Measurements from ENCODE around the gene MYO7B. TPM values are rescaled to one million over a fixed set of nuclear protein-coding genes. Genes with fewer than 3 reads are reported as not detected.

Gene MYO7B
- total RNA-seq, 1 donor from 2014 or later, result 0.04 TPM

- ATAC-seq, result no peak
These were observed 103.6 kb downstream of the MYO7B start for GRCh38 chr2:127639111-127639474.

DNA sequence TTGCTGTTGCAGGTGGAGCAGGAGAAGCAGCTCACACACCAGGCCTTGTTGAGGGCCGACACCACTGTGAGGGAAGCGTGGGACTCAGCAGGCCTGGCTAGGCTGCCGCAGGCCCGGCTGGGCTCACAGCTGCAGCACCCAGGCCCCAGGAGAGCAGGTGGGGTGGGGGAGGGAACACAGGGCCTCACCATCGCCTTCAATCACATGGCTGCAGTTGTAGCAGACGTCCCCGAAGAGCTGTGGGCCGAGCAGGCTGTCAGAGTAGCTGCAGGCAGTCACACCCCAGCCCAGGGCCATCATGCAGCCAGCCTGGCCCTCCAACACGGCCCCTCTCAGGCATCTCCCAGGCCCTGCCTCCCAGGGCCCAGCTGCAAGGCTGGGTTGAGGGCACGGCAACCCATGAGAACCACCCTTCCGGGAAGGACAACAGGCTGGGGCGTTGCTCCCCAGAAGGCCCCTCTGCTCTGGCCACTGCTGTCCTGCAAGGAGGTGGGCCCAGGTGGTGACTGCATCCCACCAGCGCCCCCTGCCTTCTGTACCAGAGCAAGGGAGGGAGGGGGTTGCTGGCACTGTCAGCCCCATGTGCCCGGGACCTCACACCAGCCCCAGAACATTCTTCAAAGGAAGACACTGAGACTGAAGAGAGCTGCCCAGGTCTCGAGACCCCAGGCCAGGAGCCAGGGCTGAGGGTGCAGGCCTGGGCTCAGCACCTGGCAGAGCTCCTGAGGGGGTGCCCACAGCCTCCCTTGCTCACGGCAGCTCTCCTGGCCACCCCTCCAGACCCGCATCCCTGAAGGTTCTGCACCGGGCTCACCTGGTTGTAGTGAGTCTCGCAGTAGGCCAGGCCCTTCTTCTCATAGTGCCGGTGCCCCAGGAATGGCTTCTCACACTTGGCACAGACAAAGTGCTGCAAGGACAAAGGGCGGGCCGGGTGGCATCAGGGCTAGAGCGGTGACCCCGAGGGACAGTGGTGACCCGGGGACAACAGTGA, 104.9 kb downstream of the MYO7B start:
- ATAC-seq, result peak; percentile 16

- ATAC-seq, result no peak
These were observed 105.7 kb downstream of the MYO7B start for GRCh38 chr2:127641133-127641532.

- no peak for ATAC-seq
These were observed 106.5 kb downstream of the MYO7B start for GRCh38 chr2:127641846-127642507.

DNA sequence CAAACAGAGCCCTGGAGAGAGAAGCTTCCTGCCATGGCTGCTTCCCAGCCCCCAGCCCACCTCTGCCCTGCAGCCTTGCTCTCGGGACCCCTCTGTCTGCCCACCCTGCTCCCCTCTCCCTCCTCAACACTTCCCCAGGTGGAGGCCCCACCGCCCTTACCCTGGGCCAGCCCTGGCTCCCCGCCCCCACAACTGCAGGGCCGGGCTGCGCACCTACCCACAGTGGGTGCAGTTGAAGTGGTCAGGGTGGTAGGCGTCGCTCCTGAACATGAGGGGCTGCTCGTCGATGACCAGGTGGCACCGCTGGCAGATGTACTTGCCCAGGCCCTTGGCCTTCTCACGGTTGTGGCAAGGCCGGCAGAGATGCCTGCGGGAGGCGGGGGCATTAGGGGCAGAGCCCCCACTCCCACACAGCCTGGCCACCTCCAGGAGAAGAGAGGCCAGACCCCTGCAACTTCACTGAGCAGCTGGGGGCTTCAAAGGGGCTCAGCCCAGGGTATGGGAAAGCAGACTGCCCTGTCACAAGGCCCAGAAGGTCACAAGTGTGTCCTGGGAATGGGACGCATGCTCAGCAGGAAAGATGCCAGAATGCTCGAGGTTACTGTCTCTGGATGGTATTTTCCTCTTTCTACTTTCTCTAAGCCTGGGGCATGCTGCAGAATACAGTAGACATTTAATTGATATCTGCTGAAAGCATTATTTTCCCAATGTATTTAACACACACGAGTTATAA, 107.4 kb downstream of the MYO7B start:
- no peak for ATAC-seq

DNA sequence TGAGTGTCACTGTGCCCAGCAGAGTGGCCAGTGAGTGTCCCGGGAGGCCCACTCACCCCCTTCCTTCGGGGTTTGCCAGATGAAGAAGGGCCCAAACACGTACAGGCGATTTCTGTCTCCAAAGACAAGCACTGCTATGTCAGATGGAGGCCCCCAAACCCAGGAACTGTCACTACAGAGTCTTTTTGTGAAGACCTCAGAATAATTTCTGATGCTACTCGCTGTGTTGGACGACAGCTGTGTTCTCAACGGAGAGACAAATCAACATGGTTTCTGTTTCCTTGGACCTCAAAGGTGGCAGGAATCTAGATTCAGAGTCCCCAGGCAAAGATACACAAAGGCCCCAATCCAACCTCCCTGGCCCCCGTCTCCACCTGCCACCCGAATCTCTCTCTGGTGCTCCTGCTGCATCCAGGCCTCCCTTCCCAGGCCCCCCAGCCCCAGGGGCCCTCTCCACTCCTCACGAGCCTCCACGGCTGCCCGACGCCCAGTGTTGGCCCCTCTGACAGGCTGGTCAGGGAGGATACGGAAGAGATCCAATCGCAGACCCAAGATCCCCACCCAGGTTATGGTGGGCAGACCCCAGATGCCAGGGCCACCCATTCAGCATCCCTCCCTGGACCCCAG, 108.1 kb downstream of the MYO7B start:
- no peak for ATAC-seq

- no peak for ATAC-seq
These were observed 108.9 kb downstream of the MYO7B start for GRCh38 chr2:127644066-127645025.

GRCh38 chr2:127645026-127645394, 109.5 kb downstream of the MYO7B start:
- ATAC-seq, result no peak

DNA sequence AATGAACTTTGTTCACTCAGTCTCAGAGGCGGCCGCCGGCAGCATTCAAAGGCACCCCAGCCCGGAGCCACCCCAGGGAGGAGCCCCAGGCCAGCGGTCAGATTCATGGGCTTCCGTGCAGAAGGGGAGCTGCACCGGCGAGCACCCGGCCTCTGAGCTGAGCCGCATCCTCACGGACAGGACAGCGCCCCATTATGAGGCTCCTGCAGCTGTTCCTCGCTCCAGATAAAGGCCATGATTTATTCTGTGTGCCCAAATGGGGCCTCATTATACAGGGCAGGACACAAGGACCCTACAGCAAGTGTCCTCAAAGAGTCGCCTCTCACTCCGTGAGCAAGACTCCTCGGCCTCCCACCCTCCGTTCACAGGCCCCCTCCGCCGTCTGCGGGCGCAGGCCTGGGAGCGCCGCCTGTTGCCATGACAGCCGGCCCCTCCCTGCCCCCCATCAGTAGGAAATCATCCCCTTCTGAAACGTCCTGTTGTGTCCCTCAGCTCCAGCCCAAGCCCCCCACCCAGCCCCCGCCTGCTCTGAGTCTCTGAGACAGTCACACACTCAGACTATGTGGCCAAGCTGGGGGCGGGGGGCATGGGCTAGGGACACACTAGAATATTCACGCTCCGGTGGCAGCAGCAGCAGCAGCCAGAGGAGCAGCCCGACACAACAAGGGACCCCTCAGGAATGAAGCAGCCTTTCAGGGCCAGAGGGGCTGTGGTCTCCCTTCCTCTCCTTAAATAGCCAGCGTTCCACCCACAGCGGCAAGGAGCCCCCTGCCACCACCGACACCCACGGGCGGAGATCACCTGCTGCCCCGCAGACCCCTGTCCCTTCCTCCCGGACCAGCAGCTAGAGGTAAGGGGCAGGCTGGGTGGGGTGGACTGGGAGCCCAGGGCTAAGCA, 110.2 kb downstream of the MYO7B start, which contains the start of gene GPR17:
TSS of gene GPR17 (plus strand) at position 759 of the 897 bp plus-strand sequence. CDS start 4,583 bp downstream, outside the sequence.
- ATAC-seq, result no peak

GRCh38 chr2:127646487-127647241, 111.2 kb downstream of the MYO7B start:
- peak; percentile 3 for ATAC-seq

DNA sequence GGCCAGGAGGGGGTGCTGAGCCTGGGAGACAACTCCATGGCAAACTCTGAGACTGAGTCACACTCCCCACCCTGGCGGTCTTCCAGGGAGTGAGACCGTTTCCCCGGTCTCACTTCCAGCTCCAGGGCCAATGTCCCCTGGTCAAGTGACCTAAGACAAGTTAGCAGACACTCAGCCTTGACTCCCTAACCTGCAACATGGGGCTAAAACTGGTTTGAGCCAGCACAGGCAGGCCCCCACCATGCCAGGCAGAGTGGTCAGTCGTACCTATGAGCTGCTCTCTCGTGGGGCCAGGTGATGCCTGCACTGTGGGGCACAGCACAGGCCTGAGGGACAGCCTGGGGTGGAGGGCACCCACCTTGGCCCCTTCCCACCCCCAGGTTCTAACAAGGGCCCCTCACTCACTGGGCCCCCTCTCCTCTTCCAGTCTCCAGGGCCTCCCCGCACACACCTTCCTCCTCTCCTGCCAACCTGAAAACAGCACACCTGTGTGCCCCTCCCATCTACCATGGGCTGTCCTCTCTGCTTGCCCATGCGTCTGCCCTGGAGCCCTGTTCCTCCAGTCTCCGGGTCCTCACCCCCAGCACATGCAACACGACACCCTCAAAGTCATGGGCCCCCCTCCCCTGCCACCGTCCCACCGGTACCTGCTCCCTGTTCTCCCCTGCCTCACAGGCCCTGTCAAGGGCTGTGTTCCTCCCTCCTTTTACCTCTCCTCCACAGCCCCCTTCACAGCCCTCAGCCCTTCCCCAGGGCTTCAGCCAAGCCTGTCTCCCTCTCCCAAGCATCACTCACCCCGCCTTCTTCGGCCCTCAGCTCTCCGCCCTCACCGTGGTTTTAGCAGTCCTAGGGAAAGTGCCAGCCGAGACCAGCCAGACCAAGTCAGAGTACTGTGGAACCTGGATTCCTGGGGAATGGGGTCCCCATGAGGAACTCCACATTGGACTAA, 112.0 kb downstream of the MYO7B start:
- ATAC-seq, result peak; percentile 4

DNA sequence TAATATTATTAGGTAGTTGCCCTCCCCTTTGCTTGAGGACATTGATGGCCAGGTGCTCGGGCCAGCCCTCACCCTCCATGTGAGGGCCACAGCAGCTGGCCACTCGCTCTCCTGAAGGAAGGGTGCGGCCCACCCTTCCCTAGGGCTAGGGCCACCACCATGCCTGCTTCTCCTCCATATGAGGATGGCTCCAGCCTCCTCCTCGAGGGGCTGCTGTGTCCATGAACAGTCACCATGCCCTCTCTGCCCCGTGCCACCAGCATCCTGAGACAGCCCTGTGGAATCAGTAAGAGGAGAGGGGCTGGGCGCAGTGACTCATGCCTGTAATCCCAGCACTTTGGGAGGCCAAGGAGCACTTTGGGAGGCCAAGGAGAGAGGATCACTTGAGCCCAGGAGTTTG, 112.8 kb downstream of the MYO7B start:
- no peak for ATAC-seq

- ATAC-seq, result no peak
These were observed 113.7 kb downstream of the MYO7B start for GRCh38 chr2:127649100-127649611.

GRCh38 chr2:127649684-127650040, 114.2 kb downstream of the MYO7B start:
- peak; percentile 61 for ATAC-seq

DNA sequence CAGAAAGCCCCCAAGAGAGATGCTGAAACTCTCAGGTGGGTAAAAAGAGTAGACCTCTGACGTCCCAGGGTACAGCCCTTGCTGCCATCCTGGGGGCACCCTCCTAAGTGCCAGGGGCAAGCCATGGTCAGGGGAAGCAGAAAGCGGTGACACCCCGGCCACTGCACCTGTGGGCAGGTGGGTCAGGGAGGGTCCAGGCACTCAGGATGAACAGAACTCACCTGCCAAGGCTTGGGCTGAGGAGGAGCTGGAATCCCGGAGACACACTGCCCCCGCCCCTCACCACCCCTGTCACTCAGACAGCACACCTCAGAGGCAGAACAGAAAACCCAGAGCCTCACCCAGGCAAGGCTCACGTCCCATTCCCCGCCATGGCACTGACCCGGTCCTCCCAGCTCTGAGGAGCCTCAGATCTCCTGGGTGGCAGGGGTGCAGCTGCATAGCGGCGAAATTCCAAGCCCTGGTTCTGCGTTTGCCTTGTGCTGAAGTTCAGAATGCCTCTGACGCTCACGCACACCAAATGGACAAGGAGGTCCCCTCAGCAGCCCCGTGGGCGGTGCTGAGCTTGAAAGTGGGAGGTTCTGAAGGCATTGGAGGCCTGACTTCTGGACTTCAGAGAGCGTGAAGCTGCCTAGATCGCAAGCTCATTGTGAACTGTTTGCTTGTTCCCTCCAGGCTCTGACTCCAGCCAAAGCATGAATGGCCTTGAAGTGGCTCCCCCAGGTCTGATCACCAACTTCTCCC, 114.7 kb downstream of the MYO7B start:
- no peak for ATAC-seq

DNA sequence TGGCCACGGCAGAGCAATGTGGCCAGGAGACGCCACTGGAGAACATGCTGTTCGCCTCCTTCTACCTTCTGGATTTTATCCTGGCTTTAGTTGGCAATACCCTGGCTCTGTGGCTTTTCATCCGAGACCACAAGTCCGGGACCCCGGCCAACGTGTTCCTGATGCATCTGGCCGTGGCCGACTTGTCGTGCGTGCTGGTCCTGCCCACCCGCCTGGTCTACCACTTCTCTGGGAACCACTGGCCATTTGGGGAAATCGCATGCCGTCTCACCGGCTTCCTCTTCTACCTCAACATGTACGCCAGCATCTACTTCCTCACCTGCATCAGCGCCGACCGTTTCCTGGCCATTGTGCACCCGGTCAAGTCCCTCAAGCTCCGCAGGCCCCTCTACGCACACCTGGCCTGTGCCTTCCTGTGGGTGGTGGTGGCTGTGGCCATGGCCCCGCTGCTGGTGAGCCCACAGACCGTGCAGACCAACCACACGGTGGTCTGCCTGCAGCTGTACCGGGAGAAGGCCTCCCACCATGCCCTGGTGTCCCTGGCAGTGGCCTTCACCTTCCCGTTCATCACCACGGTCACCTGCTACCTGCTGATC, 115.4 kb downstream of the MYO7B start:
- no peak for ATAC-seq

- no peak for ATAC-seq
These were observed 115.9 kb downstream of the MYO7B start for GRCh38 chr2:127651381-127651809.
